NCI-H2196 (cell line): ENCODE data around the gene USP53.
"Not testable (repeated sequence)": the region's sequence is repeated elsewhere in the genome, so short reads cannot be mapped to it uniquely, and the experiment has no call there.

ENCODE experiments used
- DNase-seq: peaks from one replicate; lab custom pipeline; 2025; ENCODE audit not compliant: unreplicated experiment; lab: John Stamatoyannopoulos, UW

The USP53 gene

DNA sequence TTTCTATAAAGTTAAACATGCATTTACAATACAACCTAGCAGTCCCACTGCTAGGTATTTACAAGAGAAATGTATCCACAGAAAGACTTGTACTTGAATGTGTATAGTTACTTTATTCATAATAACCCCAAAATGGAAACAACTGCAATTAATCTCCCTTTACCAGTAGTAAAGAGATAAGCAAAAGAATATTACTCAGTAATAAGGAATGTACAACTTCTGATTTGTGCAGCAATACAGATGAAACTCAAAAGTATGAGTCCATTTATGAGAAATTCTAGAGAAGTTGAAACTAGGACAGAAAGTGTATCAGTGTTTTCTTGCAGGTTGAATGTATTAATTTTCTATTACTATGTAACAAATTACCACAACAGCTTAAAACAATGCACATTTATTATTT is 15.2 kb downstream of the USP53 start:
- DNase-seq = no peak

DNA sequence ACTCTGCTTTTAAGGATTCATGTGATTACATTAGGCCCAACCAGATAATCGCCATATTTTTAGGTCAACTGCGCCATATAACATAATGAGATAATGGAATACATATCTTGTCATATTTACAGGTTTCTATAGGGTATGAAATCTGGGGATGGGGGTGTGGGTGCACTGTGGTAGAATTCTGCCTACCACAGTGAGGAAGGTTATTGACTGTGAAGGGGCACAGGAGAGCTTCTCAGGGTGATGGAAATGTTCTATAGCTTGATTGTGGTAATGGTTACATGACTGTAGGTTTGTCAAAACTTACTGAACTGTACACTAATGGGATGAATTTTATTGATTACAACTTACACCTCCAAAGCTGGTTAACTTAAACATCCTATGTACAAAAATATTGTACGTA is 15.9 kb downstream of the USP53 start:
- no peak for DNase-seq

DNA sequence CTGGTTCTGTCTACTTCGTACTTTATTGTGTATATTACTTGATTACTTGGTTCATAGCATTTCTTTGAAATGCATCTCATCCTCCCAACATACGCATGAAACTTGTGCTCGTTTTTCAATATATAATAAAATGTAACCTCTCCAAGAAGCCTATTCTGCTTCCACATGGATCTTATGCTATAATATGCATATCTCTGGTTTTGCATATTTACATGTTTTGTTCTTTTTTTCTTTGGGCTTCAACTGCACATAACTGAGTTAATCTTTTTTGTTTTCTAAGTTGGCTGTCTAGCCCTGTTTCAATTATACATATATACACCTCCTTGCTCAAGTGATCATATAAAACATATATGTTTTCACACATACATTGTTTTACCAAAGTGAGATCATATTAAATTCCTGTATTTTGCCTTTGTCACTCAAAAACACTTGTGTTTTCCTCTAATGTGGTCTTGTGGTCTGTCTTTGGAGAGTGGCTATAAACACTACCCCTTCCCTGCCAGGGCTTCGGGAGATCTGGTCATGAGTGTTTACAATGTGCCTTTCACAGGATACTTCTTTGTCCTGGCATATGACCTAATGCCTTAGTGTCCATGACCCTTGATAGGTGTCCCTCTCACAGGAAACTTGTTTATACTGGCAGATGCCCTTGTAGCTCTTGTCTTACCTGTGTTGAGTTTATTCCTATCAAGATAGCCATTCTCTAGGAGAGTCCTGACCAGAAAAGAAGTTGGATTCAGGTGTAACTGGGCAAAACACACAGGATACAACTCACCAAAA is 17.6 kb downstream of the USP53 start:
- no peak for DNase-seq

DNA sequence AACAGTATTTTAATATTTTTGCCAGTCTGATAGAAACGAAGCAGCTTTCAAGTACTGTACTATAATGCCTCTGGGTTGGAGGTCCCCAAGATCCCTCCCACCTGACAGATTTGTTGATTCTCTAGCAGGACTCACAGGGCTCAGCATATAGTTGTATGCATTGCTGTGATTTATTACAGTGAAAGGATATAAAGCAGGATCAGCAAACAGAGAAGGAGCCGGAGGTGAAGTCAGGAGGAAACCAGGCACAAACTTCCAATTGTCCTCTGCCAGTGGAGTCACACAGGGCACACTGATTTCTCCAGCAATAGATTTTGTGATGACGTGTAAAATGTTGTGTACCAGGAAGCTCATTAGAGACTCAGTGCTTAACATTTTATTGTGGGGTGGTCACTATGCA is 19.0 kb downstream of the USP53 start:
- DNase-seq = no peak

DNA sequence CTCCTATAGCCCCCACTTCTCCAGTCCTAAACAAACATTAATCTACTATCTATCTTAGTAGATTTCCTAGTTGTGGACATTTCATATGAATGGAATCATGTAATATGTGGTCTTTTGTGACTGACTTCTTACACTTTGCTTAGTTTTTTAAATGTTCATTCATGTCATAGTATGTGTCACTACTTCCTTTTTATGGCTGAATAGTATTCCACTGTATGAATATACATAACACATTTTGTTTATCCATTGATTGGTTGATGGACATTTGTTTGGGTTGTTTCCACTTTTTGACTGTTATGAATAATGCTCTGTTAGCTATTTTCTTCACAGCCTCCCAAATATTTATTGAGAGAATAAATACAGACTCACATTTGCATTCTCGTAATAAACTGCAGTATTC is 19.8 kb downstream of the USP53 start:
- DNase-seq = no peak

DNA sequence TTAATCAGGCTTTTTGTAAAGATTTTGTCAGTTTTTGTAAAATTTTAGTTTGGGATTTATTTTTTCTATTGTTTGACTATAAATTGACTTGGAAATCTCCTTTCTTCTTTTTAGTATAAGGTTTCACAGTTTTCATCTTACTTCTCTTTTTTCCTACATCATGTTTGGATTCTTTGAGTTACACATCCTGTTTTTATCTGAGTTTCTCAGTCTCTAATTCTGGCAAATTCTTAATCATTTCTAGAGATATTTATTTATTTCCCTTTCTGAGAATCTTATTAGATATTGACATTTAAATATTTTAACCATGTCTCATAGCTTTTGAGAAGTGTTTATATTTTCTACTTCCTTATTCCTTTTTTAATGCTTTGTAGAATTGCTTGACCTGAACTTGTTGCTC is 20.7 kb downstream of the USP53 start:
- DNase-seq = no peak

DNA sequence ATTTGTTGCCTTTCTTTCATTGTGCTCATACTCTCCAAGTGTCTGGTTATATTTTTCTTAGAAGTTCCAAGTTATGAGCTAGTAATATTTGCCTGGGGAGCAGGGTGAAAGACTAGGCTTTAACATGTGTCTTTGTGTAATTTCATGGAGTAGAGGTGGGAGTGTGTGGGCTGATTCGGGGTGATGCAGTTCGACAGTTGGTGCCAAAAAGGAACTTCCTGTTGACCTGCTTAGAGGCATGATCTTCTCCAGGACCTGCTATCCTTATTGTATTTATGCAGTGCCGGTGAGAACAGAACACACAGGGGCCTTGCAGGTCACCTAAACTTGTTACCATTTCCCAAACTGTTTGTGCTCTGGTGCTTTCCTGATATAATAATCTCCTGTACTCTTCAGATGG is 21.2 kb downstream of the USP53 start:
- no peak for DNase-seq

DNA sequence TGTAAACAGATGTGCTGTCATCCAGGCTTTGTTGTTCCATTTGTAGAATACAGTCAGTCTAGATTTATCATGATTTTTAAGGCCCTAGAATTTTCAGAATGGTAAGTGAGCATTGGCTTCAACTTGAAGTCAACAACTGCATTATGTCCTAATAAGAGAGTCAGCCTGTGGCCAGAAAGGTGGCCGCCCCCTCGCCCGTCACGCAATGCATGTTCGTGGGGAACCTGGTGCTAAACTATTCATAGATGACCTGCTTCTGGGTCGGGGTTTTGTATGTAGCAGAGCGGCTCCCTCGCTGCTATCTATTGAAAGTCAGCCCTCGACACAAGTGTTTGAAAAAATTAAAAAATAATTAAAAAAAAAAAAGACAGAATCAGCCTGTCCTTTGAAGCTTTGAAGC is 24.7 kb downstream of the USP53 start:
- DNase-seq = no peak

DNA sequence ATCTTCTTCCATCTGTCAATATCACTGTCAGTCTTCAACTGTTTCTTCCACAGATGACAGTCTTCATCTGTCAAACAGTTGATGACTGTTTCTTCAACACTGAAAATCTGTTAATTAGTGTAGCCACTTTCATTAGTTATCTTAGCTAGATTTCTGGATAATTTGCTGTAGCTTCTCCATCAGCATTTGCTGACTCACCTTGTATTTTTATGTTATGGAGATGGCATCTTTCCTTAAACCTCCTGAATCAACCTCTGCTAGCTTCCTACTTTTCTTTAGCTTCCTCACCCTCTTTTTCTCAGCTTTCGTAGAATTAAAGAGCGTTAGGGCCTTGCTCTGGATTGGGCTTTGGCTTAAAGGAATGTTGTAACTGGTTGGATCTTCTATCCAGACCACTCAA is 25.1 kb downstream of the USP53 start:
- DNase-seq = no peak

DNA sequence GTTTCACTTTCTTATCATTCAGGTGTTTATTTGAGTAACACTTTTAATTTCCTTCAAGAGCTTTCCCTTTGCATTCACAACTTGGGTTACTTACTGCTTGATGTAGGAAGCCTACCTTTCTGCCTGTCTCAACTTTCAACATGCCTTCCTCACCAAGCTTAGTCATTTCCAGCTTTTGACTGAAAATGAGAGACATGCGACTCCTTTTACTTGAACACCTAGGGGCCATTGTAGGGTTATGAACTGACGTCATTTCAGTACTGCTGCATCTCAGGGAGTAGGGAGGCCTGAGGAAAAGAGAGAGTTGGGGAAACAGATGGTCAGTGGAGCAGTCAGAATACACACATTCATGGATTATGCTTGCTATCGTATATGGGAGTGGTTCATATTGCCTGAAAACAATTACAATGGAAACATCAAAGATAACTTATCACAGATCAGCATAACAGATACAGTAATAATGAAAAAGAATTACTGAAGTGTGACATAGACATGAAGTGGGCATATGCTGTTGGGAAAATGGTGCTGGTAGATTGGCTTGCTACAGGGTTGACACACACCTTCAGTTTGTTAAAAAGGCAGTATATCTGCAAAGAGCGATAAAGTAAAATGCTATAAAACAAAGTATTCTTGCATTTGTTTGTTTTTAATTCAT is 25.7 kb downstream of the USP53 start:
- no peak for DNase-seq

DNA sequence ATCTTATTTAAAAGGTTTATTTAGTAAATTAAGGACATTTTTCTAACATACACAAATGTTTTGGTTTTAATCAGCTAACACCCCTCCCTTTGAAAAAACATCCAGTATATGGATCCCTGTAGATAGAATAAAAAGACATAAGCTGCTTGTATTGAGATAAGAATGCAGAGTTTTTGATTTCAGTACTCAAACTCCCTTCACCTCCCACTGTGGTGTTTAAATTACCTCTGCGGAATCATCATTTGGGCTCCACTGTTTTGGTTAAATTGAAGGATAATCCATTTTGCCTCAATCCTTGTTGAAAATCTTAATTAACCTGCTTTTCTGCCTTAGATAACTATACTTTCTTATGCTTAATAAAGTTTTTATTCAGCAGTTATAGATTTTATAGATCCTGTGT is 27.6 kb downstream of the USP53 start:
- no peak for DNase-seq

DNA sequence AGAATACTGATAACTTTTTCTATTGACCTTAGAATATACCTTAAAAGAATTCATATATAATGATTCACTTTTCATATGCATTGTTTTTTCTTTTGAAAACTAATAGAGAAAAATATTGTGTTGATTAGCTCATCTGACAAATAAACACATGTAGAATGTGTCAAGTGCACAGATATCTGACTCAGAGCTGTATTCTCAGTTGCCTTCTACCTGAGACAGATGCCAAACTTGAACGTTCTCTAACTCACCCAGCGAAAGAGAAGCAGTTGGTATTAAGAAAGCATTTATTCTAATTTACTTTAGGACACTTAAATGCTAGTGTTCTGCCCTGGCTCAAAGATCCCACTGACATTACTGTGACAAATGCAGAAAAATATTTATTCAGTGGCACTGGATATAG is 28.1 kb downstream of the USP53 start:
- DNase-seq = no peak

DNA sequence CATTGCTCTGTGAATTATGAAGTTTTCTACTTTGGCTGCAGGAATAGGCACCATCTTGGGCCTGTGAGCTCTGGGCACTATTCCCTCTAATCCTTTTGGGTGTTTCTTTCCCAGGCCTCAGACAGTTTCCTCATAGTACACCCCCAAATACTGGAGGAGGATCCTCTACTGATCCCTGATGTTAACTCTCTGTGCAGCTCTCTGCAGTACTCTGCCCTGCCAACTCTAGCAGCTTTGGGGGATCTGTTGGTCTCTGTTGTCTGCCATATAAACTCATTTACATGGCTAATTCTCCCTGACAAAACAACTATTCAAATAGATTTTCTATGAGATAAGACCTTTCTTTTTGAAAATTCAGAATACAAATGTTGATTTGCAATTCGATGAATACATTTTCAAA is 29.9 kb downstream of the USP53 start:
- no peak for DNase-seq

DNA sequence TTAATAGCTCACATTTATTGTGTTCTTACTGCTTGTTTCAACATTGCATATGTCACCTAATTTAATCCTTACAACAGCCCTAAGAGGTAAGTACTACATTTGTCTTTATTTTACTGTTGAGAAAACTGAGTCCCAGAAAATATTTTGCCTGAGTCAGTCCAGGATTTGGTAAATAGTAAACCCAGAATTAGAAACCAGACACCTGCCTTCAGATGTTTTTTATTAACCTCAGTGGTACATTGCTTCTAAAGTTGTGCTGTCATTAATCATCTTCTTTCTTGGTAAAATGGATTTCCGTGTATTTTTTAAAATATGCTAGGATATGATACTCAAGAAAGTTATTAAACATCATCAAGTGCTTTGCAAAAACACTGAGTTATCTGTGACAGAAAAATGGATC is 31.4 kb downstream of the USP53 start:
- DNase-seq = no peak

DNA sequence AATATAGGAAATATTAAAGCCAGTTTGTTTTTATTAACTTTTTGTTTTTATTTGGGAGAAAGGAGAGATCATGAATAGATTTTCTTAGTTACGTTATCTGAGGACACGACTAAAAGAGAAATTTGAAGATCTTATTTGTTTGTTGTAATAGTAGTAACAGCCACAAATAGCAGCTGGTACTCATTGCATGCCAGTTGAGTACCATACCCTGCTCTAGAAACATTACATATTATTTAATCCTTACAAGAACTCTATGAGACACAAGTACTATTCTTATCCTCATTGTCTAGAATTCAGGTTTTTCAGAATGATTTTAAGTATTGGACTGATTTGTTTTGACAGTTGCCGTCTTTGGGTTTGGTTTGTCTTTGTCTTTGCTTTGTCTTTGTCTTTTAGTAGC is 31.8 kb downstream of the USP53 start:
- no peak for DNase-seq

DNA sequence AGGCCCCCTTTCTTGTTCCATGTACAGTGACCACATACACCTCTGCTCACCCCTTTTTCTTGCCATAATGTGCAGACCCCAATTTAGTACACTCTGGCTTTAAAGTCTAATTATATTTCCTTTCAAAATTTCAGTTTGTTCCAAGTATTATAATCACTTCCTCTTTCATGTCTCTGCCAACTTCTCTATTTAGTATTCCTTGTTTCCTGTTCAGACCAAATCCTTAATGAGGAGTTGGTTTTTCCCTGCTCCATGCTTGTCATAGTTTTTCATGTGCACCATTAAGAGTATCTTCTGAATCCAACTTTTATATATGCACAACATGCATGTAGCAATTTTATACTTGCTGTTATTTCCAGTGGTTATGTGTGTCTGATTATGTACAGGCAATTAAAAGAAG is 32.3 kb downstream of the USP53 start:
- no peak for DNase-seq

DNA sequence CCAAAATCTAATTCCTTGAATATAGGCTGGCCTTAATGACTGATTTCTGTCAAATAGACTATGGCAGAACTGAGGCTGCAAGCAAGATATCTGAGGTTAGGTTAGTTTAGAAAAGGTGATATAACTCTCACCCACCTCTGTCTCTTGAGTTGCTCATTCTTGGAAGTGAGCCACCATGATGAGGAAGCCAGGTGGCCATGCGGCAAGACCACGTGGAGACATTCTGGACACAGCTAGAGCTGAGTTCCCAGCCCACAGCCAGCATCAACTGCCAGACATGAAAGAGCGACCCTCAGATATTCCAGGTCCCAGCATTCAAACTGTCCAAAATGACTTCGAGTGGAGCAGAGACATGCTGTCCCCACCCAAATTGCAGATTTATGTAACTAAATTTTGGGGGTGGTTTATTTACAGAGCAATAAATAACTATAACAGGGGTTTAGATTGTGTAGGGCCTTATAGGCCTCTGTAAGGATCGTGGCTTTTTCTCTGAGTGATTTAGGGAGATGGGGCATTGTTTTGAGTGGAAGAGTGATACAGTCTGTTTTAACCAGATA is 33.7 kb downstream of the USP53 start:
- no peak for DNase-seq

DNA sequence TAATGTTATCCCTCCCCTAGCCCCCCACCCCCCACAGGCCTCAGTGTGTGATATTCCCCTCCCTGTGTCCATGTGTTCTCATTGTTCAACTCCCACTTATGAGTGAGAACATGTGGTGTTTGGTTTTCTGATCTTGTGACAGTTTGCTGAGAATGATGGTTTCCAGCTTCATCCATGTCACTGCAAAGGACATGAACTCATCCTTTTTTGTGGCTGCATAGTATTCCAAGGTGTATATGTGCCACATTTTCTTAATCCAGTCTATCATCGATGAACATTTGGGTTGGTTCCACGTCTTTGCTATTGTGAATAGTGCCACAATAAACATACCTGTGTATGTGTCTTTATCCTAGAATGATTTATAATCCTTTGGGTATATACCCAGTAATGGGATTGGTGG is 38.5 kb downstream of the USP53 start:
- not testable (repeated sequence) for DNase-seq

DNA sequence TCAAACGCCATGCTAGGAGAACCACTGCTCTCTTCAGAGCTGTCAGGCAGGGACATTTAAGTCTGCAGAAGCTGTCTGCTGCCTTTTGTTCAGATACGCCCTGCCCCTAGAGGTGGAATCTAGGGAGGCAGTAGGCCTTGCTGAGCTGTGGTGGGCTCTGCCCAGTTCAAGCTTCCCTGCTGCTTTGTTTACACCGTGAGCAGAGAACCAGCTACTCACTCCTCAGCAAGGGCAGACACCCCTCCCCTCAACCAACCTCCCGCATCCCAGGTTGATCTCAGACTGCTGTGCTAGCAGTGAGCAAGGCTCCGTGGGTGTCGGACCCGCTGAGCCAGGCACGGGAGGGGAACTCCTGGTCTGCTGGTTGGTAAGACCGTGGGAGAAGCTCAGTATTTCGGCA is 42.7 kb downstream of the USP53 start:
- DNase-seq = not testable (repeated sequence)

DNA sequence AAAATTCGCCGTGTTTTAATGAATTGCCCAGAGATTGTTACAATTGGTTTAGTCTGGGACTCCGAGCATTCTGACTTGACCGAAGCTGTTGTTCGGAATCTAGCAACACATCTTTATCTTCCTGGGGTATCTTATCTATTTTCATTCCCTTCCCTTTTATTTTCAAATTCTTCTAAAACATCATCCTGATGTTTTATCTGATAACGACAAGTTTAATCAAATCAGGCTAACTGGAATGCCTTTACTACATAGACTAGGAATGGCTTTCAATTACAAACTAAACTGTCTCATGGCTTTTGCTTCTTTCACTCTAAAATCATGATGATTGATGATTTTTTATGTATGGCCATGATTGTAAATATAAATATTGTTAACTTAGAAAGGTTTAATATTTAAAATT is 48.0 kb downstream of the USP53 start:
- no peak for DNase-seq

DNA sequence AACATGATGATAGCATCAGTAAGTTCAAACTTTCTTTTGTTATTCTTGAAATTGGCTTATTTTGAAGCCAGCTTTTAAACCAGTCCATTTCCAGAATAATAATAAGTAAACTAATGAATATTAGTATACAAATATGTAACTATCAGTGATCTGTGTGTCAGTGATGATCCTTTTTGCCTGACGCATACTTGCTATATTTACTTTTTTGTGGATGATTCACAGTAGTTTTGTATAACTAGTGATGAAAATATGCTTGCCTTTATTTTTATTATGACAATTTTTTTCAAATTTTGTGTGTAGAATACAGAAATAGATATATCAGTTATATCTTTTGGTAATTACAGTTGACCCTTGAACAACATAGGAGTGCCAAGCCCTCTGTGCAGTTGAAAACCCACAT is 49.5 kb downstream of the USP53 start:
- DNase-seq = no peak

DNA sequence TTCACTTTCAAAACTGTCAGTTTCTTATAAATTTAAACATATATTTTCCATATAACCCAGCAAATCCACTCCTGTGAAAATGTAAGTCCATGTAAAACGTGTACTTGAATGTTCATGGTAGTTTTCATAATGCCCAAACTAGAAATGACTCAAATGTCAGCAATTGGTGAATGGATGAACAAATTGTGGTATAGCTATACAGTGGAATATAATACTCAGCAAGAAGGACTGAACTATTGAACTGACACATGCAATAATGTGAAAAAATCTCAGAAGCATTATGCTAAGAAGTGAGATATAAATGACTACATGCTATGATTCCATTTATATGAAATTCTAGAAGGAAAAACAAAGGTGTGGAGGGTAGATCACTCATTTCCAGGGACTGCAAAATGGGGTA is 52.2 kb downstream of the USP53 start:
- no peak for DNase-seq

DNA sequence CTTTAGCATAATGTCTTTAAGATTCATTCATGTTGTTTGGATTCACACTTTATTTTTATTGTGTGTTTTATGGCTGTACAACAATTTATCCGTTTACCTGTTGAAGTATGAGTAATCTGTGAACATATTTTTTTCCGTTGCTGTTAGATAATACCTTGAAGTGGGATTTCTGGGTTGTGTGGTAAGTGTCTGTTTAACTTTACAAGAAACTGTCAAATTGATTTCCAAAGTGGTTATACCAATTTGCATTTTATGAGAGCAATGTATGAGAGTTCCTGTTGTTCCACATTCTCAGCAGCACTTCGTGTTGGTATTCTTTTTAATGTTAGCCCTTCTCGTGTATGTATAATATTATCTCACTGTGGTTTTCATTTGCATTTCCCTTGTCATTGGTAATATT is 53.6 kb downstream of the USP53 start:
- DNase-seq = no peak
